NB4 (cell line): Measurements from ENCODE around the gene FAM163A.

Source experiments
- DNase-seq: peaks from one replicate; pipeline ENCODE4 v3.0.0; 2010; ENCODE audit warnings: low read depth
- H3K4me3 ChIP-seq: one replicate; pipeline ENCODE4 v1.5.1; 2011; ENCODE audit warnings: mild to moderate bottlenecking, low read depth, low read length, moderate library complexity
- MAX ChIP-seq: IDR thresholded peaks from 2 replicates; pipeline ENCODE4 v1.6.1; 2011; ENCODE audit warnings: low read depth, low read length
- MYC ChIP-seq: IDR thresholded peaks from 2 replicates; pipeline ENCODE4 v1.6.1; 2011; ENCODE audit warnings: low read depth, low read length
- POLR2A ChIP-seq: IDR thresholded peaks from 2 replicates; pipeline ENCODE4 v1.6.1; 2011; ENCODE audit warnings: mild to moderate bottlenecking; ENCODE audit not compliant: insufficient read length; ENCODE audit errors: extremely low read depth
- TF ChIP-seq, protein P1 (sequence below): IDR thresholded peaks from one replicate; pipeline ENCODE4 v1.5.1; 2012; ENCODE audit warnings: low read depth, low read length

Gene FAM163A

DNA sequence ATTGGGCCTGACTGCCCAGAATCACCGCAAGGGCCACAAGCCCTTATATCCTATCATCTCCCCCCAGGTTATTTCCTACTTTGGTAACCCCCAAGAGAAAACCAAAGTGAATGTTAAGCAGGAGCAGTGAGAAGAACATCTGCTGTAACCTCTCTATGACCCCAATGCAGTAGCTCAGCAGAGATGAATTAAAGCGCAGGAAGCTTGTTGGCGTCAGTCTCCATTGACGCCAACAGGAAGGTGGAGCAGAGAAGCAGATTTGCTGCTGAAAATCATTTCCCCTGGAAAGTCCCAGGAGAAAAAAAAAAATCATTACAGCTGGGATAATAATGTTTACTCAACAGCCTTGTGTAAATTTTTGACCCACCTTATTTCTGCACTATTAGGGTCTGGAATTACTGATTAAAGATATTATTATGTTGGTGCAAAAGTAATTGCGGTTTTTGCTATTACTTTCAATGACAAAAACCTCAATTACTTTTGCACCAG is 33.2 kb upstream of the FAM163A start:
- no peak for DNase-seq
- H3K4me3 ChIP-seq = no peak overlapping the region
- TF ChIP-seq, protein P1, sequence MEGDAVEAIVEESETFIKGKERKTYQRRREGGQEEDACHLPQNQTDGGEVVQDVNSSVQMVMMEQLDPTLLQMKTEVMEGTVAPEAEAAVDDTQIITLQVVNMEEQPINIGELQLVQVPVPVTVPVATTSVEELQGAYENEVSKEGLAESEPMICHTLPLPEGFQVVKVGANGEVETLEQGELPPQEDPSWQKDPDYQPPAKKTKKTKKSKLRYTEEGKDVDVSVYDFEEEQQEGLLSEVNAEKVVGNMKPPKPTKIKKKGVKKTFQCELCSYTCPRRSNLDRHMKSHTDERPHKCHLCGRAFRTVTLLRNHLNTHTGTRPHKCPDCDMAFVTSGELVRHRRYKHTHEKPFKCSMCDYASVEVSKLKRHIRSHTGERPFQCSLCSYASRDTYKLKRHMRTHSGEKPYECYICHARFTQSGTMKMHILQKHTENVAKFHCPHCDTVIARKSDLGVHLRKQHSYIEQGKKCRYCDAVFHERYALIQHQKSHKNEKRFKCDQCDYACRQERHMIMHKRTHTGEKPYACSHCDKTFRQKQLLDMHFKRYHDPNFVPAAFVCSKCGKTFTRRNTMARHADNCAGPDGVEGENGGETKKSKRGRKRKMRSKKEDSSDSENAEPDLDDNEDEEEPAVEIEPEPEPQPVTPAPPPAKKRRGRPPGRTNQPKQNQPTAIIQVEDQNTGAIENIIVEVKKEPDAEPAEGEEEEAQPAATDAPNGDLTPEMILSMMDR = no peak
- no peak for TF ChIP-seq MAX
- TF ChIP-seq POLR2A = no peak
- TF ChIP-seq MYC = no peak

DNA sequence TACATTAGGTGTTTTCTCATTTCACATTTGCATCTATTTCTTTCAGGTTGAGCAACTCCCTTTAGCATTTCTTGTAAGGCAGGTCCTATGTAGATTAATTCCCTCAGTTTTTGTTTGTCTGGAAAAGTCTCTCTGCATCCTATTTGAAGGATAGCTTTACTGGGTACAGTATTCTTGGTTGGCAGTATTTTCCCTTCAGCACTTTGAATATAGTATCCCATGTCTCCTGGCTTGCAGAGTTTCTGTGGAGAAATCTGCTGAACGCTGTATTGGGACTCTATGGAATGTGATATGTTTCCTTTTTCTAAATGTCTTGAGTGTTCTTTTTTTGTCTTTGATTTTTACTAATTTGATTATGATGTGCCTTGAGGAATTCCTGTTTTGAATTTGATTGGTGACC is 28.9 kb upstream of the FAM163A start:
- no peak for TF ChIP-seq MYC
- no peak for TF ChIP-seq POLR2A
- TF ChIP-seq MAX = no peak
- no peak for DNase-seq
- no peak overlapping the region for H3K4me3 ChIP-seq

- TF ChIP-seq MYC (no peak), MAX (no peak), POLR2A (no peak)
- TF ChIP-seq, protein P1 = no peak
- DNase-seq = no peak
- no peak overlapping the region for H3K4me3 ChIP-seq
Measured at GRCh38 chr1:179714623-179715022, 28.5 kb upstream of the FAM163A start.

DNA sequence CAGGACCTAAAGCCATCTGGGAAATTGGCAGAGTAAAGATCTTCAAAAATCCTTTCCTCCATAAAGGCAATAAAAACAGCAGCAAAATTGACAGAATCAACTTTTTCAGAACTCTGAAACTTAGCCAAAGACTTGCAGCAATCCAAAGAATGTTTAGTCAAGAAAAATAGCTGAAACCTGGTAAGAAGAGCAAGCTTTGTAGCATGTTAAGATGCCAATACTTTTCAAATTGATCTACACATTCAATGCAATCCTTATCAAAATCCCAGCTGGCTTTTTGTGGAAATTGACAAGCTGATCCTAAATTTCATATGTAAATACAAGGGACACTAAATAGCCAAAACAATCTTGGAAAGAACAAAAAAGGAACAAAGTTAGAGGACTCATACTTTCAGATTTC is 23.8 kb upstream of the FAM163A start:
- DNase-seq = no peak
- no peak overlapping the region for H3K4me3 ChIP-seq
- no peak for TF ChIP-seq MYC

- TF ChIP-seq, protein P1 = no peak
- TF ChIP-seq POLR2A = no peak
- no peak overlapping the region for H3K4me3 ChIP-seq
- no peak for DNase-seq
Measured at GRCh38 chr1:179728271-179728670, 14.8 kb upstream of the FAM163A start.

DNA sequence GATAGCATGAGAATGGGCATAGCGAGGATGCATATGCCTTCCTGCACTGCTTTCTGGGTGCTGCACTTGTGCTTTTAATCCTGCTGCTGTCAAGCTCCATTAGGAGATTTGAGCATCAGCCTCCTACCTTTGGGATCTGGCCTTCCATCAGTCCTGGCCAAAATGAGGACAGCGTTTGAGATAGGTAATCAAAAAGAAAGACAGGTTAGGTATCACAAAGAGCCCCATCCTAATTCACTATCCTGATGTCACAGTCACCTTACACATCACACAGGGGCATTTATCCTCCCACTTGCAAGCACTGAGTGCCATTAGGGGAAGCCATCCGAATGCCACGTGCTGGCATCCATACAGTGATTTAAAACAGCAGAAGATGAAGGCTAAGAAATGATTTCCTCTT is 13.2 kb upstream of the FAM163A start:
- TF ChIP-seq POLR2A (no peak), MYC (no peak), MAX (no peak)
- TF ChIP-seq, protein P1 = no peak
- DNase-seq = no peak
- no peak overlapping the region for H3K4me3 ChIP-seq

DNA sequence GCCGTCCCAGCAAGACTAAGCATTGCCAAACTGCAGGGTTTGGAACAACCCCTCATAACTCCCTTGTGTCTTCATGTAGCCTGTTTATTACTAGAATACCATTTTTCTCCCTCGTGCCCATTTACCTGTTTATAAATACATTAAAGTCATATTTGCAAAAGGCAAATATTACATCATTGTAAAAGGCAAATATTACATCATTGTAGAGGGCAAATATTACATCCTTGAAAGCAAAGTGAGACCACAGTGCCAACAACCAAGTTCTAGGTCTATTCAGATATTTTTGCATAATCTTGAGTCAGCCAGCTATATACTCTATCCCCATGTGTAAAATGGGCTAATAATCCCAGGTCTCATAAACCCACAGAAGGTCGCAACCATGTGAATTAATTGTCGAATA is 11.4 kb upstream of the FAM163A start:
- no peak for TF ChIP-seq POLR2A
- TF ChIP-seq, protein P1 = no peak
- H3K4me3 ChIP-seq = no peak overlapping the region
- no peak for DNase-seq
